ENCODE results near the gene TBC1D25. TPM values are rescaled to one million over a fixed set of nuclear protein-coding genes. Genes with fewer than 3 reads are reported as not detected.

The TBC1D25 gene
- 12.0 TPM for total RNA-seq
- long read RNA-seq, full-length matches to known transcripts, result 25 of 37 reads
- long read RNA-seq, partial matches to known transcripts, result 4 of 37 reads
- long read RNA-seq, other reads (novel, unspliced or antisense), result 8 of 37 reads

GRCh38 chrX:48539345-48540027 lies at the start of gene TBC1D25:
Gene TBC1D25, plus strand, starts transcription at chrX:48539714. Its CDS starts 84 bp downstream, at chrX:48539798.
- Histone ChIP-seq H3K27ac (peak within 1 kb of the TSS; percentile 88), H3K36me3 (peaks cover 15% of the 10 kb centered on the region), H3K4me1 (no peaks in the 10 kb centered on the region), H3K4me3 (peak within 1 kb of the TSS; percentile 64), H3K27me3 (ENCODE audit: low read depth) (no peaks in the 10 kb centered on the region), H3K9me3 (no peaks in the 10 kb centered on the region)
- intact Hi-C loops (cut with DNase I), result no loop called here
- TF ChIP-seq CTCF (IDR thresholded peaks at IDR 0.05), result peak; percentile 48
- peak; percentile 95 to 97 for ATAC-seq
- DNase-seq, result peak; percentile 99

GRCh38 chrX:48489892-48490291 lies 49.6 kb upstream of the TBC1D25 start:
- H3K4me1 ChIP-seq, result no peaks in the 10 kb centered on the region
- no peak for DNase-seq

GRCh38 chrX:48490661-48491060 lies 48.9 kb upstream of the TBC1D25 start:
- no peak for ATAC-seq
- TF ChIP-seq CTCF (IDR thresholded peaks at IDR 0.05), result no peak
- Histone ChIP-seq H3K27ac (no peak overlapping the region), H3K4me3 (no peak overlapping the region), H3K4me1 (no peaks in the 10 kb centered on the region), H3K9me3 (no peaks in the 10 kb centered on the region), H3K36me3 (no peaks in the 10 kb centered on the region), H3K27me3 (ENCODE audit: low read depth) (no peaks in the 10 kb centered on the region)
- intact Hi-C loops (cut with DNase I), result no loop called here
- DNase-seq, result no peak

More at GRCh38 chrX:48489892-48490291, 49.6 kb upstream of the TBC1D25 start:
- no peak for TF ChIP-seq CTCF (IDR thresholded peaks at IDR 0.05)
- Histone ChIP-seq H3K9me3 (no peaks in the 10 kb centered on the region), H3K27me3 (ENCODE audit: low read depth) (no peaks in the 10 kb centered on the region), H3K27ac (no peak overlapping the region), H3K4me3 (no peak overlapping the region), H3K36me3 (no peaks in the 10 kb centered on the region)
- ATAC-seq, result no peak
- intact Hi-C loops (cut with DNase I), result no loop called here

- no peak for DNase-seq
Observed at GRCh38 chrX:48491809-48492208, 47.7 kb upstream of the TBC1D25 start.

GRCh38 chrX:48492293-48492910 lies 47.1 kb upstream of the TBC1D25 start:
- Histone ChIP-seq H3K27ac (no peak overlapping the region), H3K9me3 (no peaks in the 10 kb centered on the region), H3K4me3 (no peak overlapping the region), H3K4me1 (no peaks in the 10 kb centered on the region), H3K27me3 (ENCODE audit: low read depth) (no peaks in the 10 kb centered on the region), H3K36me3 (no peaks in the 10 kb centered on the region)
- ATAC-seq (no peak), DNase-seq (no peak)
- intact Hi-C loops (cut with DNase I), result no loop called here
- no peak for TF ChIP-seq CTCF (IDR thresholded peaks at IDR 0.05)

More at GRCh38 chrX:48491809-48492208, 47.7 kb upstream of the TBC1D25 start:
- H3K4me3 ChIP-seq, result no peak overlapping the region
- H3K4me1 ChIP-seq, result no peaks in the 10 kb centered on the region
- no peaks in the 10 kb centered on the region for H3K27me3 ChIP-seq (ENCODE audit: low read depth)
- TF ChIP-seq CTCF (IDR thresholded peaks at IDR 0.05), result no peak
- H3K27ac ChIP-seq, result no peak overlapping the region
- H3K9me3 ChIP-seq, result no peaks in the 10 kb centered on the region
- intact Hi-C loops (cut with DNase I), result no loop called here
- ATAC-seq, result no peak
- H3K36me3 ChIP-seq, result no peaks in the 10 kb centered on the region

All from lower lobe of right lung (tissue), 2 donors.